HL-60 (cell line): ENCODE results near the gene SGCA.

Source experiments
- DNase-seq, 2 experiments: peaks; one replicate each; pipeline ENCODE4 v3.0.0-alpha.2; 2010 to 2020; ENCODE audit warnings: low read depth in 1 of 2, low spot score in 1 of 2
- H3K27ac ChIP-seq: fragments of 250-450 bp; sonication (Bioruptor Pico); replicated peaks from 2 replicates; pipeline ENCODE4 v1.5.1; 2020; ENCODE audit warnings: mild to moderate bottlenecking, moderate library complexity
- H3K27me3 ChIP-seq: fragments of 250-450 bp; sonication (Bioruptor Pico); 2 replicates; pipeline ENCODE4 v1.5.1; 2021; ENCODE audit warnings: mild to moderate bottlenecking, moderate library complexity; ENCODE audit not compliant: insufficient read depth, poor library complexity, severe bottlenecking
- H3K4me3 ChIP-seq: replicated peaks from 2 replicates; pipeline ENCODE4 v1.5.1; 2011; ENCODE audit warnings: mild to moderate bottlenecking, control low read depth, low read length; ENCODE audit not compliant: insufficient read depth
- GABPA ChIP-seq: IDR thresholded peaks from 2 replicates; pipeline ENCODE4 v1.6.1; 2012; ENCODE audit warnings: low read depth
- POLR2AphosphoS5 ChIP-seq: IDR thresholded peaks from 2 replicates; pipeline ENCODE4 v1.6.1; 2012; ENCODE audit warnings: low read depth
- SPI1 ChIP-seq: IDR thresholded peaks from 2 replicates; pipeline ENCODE4 v1.6.1; 2012; ENCODE audit warnings: low read depth, mild to moderate bottlenecking, borderline replicate concordance
- TF ChIP-seq, protein P1 (sequence below): IDR thresholded peaks from 2 replicates; pipeline ENCODE4 v1.6.1; 2012; ENCODE audit warnings: low read depth; ENCODE audit not compliant: insufficient replicate concordance
- TF ChIP-seq, protein P2 (sequence below): IDR thresholded peaks from one replicate; pipeline ENCODE4 v1.5.1; 2011; ENCODE audit warnings: low read length, control low read depth, inconsistent platforms; ENCODE audit not compliant: insufficient read depth

SGCA gene

DNA sequence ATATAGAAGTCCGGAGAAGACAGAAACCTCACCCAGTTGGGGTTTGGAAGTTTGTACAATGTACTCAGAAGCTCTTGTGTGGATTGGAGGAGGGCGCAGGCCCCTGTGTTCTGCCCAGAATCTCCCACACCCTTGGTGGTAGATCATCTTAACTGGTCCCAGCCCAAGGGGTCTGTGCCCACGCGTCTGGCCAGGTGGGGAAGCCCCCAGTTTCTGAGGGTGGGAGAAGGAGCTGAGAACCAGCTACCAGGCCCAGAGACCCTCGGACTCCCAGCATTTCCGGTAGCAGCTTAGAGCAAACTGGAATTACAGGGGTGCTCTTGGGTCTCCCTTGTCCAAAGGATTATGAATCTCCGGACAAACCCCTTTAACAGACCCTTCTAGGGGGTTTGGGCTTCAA, 13.1 kb upstream of the SGCA start:
- no peak for TF ChIP-seq POLR2AphosphoS5
- TF ChIP-seq, protein P1, sequence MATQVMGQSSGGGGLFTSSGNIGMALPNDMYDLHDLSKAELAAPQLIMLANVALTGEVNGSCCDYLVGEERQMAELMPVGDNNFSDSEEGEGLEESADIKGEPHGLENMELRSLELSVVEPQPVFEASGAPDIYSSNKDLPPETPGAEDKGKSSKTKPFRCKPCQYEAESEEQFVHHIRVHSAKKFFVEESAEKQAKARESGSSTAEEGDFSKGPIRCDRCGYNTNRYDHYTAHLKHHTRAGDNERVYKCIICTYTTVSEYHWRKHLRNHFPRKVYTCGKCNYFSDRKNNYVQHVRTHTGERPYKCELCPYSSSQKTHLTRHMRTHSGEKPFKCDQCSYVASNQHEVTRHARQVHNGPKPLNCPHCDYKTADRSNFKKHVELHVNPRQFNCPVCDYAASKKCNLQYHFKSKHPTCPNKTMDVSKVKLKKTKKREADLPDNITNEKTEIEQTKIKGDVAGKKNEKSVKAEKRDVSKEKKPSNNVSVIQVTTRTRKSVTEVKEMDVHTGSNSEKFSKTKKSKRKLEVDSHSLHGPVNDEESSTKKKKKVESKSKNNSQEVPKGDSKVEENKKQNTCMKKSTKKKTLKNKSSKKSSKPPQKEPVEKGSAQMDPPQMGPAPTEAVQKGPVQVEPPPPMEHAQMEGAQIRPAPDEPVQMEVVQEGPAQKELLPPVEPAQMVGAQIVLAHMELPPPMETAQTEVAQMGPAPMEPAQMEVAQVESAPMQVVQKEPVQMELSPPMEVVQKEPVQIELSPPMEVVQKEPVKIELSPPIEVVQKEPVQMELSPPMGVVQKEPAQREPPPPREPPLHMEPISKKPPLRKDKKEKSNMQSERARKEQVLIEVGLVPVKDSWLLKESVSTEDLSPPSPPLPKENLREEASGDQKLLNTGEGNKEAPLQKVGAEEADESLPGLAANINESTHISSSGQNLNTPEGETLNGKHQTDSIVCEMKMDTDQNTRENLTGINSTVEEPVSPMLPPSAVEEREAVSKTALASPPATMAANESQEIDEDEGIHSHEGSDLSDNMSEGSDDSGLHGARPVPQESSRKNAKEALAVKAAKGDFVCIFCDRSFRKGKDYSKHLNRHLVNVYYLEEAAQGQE, result no peak
- TF ChIP-seq, protein P2, sequence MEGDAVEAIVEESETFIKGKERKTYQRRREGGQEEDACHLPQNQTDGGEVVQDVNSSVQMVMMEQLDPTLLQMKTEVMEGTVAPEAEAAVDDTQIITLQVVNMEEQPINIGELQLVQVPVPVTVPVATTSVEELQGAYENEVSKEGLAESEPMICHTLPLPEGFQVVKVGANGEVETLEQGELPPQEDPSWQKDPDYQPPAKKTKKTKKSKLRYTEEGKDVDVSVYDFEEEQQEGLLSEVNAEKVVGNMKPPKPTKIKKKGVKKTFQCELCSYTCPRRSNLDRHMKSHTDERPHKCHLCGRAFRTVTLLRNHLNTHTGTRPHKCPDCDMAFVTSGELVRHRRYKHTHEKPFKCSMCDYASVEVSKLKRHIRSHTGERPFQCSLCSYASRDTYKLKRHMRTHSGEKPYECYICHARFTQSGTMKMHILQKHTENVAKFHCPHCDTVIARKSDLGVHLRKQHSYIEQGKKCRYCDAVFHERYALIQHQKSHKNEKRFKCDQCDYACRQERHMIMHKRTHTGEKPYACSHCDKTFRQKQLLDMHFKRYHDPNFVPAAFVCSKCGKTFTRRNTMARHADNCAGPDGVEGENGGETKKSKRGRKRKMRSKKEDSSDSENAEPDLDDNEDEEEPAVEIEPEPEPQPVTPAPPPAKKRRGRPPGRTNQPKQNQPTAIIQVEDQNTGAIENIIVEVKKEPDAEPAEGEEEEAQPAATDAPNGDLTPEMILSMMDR, result no peak
- no peak for TF ChIP-seq GABPA
- no peak for TF ChIP-seq SPI1
- H3K27ac ChIP-seq, result no peak overlapping the region
- no peak overlapping the region for H3K4me3 ChIP-seq
- no peak for DNase-seq
- H3K27me3 ChIP-seq, result no peaks in the 10 kb centered on the region

GRCh38 chr17:50153650-50154575, 11.9 kb upstream of the SGCA start:
- no peaks in the 10 kb centered on the region for H3K27me3 ChIP-seq
- no peak overlapping the region for H3K4me3 ChIP-seq
- DNase-seq, result no peak
- TF ChIP-seq POLR2AphosphoS5, result no peak
- TF ChIP-seq, protein P1, result no peak
- TF ChIP-seq, protein P2, result no peak
- no peak for TF ChIP-seq GABPA
- no peak for TF ChIP-seq SPI1
- no peak overlapping the region for H3K27ac ChIP-seq

- DNase-seq, result no peak
- Histone ChIP-seq H3K27me3 (no peaks in the 10 kb centered on the region), H3K4me3 (no peak overlapping the region), H3K27ac (no peak overlapping the region)
- TF ChIP-seq, protein P2, result no peak
- TF ChIP-seq, protein P1, result no peak
- TF ChIP-seq POLR2AphosphoS5, result no peak
- no peak for TF ChIP-seq SPI1
- TF ChIP-seq GABPA, result no peak
Measured at GRCh38 chr17:50154604-50155003, 11.2 kb upstream of the SGCA start.
